ENCODE data around the gene IL1RL1.
A peak's percentile ranks its signal among the peaks of the same experiment; 100 is the strongest.

Gene IL1RL1

DNA sequence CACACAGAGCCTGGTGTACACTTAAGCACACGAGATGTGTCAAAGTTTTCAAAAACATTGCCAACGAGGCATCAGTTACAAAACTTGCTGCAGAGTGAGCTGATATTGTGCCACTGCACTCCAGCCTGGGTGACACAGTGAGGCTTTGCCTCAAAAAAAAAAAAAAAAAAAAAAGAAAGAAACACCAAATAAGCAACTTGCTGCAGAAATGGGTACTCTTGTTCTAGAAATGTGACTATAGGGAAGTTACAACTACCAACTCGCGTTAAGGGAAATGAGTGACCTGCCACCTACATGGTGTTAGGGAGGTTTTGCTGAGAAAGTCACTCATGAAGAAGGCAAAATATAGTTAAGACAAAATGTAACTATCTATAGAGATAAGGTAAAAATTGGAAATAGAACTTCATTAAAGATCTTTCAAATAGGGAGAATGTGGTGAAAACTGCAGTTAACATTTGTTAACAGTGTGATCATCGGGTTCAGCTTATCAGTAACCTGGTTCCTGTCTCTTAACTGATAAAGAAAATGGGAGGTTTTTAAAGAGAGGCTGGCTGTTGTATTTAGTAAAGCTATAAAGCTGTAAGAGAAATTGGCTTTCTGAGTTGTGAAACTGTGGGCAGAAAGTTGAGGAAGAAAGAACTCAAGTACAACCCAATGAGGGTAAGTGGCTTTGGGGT is at the start of gene IL1RL1:
Gene IL1RL1, plus strand, starts transcription at position 600 of the 677 bp plus-strand sequence. CDS start 26,702 bp downstream, outside the sequence.
- H3K4me3 ChIP-seq (ENCODE audit: low read depth, low read length), result no peak within 1 kb of the TSS
- peak; percentile 82 for DNase-seq (ENCODE audit: low read depth)
- TF ChIP-seq, protein P1, sequence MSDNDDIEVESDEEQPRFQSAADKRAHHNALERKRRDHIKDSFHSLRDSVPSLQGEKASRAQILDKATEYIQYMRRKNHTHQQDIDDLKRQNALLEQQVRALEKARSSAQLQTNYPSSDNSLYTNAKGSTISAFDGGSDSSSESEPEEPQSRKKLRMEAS (IDR thresholded peaks at IDR 0.05; ENCODE audit: low read depth, low read length), result no peak
- no peak for TF ChIP-seq POLR2A (IDR thresholded peaks at IDR 0.05; ENCODE audit: extremely low read depth, insufficient read length)
- TF ChIP-seq, protein P2, sequence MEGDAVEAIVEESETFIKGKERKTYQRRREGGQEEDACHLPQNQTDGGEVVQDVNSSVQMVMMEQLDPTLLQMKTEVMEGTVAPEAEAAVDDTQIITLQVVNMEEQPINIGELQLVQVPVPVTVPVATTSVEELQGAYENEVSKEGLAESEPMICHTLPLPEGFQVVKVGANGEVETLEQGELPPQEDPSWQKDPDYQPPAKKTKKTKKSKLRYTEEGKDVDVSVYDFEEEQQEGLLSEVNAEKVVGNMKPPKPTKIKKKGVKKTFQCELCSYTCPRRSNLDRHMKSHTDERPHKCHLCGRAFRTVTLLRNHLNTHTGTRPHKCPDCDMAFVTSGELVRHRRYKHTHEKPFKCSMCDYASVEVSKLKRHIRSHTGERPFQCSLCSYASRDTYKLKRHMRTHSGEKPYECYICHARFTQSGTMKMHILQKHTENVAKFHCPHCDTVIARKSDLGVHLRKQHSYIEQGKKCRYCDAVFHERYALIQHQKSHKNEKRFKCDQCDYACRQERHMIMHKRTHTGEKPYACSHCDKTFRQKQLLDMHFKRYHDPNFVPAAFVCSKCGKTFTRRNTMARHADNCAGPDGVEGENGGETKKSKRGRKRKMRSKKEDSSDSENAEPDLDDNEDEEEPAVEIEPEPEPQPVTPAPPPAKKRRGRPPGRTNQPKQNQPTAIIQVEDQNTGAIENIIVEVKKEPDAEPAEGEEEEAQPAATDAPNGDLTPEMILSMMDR (IDR thresholded peaks at IDR 0.05; ENCODE audit: low read depth, low read length), result no peak
- TF ChIP-seq MYC (IDR thresholded peaks at IDR 0.05; ENCODE audit: low read depth, low read length), result 0 out of 2 replicates have a peak, but pooled peaks have one; percentile 6

DNA sequence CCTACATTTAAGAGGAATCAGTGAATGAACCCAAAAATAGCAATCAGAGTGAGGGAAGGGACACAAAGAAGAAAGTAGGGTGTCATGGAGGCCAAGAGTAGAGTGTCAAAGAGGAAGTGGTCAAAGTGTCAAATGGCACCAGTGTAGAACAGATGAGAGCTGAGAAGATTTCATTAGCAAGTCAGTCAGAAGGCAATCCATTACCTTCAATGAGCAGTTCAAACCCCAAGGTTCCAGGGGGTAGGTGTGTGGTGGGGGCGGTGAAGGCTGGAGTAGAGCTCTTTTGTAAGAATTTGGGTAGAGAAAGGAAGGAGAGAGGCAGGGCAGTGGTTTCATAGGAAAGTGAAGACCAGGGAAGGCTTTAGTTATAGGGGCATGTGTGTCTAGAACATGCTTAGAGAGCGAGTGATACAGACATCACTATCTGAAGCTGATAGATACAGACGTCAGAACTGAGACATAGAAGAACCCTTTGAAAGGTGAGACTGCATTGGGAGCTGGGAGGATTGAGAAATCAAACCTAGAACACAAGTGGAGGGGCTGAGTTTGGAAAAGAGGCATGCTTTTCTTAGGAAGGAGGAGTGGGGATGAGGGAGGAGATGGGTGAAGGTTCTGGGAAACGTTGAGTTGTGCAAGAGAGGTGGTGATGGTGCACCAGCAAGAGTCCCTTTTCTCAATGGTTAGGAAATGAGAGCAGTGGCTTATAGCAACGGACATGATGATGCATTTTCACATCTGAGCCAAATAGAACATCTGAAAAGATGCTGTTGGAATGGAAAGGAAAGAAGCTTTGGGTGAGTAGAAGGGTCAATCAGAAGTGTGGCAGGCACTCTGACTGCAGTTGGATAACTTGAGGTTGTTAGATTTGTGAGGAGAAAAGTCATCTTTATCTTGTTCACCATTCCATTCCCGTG is 48.9 kb upstream of the IL1RL1 start:
- DNase-seq (ENCODE audit: low read depth), result no peak
- TF ChIP-seq, protein P2 (IDR thresholded peaks at IDR 0.05; ENCODE audit: low read depth, low read length), result no peak
- TF ChIP-seq, protein P1 (IDR thresholded peaks at IDR 0.05; ENCODE audit: low read depth, low read length), result no peak
- TF ChIP-seq MYC (IDR thresholded peaks at IDR 0.05; ENCODE audit: low read depth, low read length) (no peak), POLR2A (IDR thresholded peaks at IDR 0.05; ENCODE audit: extremely low read depth, insufficient read length) (no peak)
- no peak overlapping the region for H3K4me3 ChIP-seq (ENCODE audit: low read depth, low read length)

DNA sequence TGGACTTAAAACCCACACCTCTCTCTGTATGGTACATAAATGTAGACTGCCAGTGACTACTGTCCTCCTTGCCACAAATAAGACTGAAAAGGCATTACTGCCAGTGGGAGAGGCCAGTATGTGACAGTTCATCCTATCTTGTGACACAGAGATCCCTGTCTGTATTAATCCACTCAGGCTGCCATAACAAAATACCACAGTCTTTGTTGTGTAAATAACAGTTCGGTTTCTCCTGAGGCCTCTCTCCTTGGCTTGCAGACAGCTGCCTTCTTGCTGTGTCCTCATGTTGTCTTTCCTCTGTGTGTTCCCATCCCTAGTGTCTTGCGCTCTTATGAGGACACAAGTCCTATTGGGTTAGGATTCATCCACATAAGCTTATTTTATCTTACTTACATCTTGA is 46.4 kb upstream of the IL1RL1 start:
- no peak for DNase-seq (ENCODE audit: low read depth)
- H3K4me3 ChIP-seq (ENCODE audit: low read depth, low read length), result no peak overlapping the region
- no peak for TF ChIP-seq POLR2A (IDR thresholded peaks at IDR 0.05; ENCODE audit: extremely low read depth, insufficient read length)

DNA sequence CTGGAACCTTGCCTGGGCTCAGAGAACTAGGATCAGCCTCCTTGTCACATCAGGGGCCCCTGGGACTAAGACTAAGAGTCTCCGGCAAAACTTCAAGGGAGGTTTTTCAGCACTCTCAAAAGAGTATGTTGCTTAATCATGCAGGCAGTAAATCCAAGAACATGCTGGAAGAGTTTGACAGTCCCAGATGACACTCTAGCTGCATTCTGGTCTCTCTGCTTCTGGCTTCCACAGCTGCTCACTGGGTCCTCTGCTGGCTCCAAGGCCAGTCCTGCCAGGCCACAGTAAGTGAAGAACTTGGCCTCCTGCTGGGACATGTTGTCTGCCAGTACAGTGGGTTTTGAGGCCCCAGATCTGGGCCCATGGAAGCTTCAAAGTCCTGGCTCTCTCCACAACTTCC is 45.2 kb upstream of the IL1RL1 start:
- no peak for TF ChIP-seq POLR2A (IDR thresholded peaks at IDR 0.05; ENCODE audit: extremely low read depth, insufficient read length)
- H3K4me3 ChIP-seq (ENCODE audit: low read depth, low read length), result no peak overlapping the region
- DNase-seq (ENCODE audit: low read depth), result no peak

DNA sequence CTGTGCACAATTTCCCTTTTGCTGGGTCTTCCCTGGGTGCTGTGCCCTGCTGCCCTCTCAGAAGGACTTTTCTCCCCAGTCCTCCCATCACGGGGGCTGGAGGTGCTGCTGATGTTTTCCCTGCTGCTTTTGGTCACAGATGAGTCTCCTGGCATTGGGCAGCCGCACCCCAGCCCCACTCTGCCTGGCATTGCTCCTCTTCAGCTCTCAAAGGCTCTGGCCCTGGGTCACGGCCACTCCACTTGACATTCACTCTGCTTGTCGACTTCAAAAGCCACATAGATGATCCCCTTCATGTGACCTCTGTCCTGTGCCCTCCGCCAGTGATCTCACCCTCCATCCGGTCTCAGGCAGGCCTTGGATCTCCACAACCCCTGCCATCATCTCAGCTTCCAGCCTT is 43.6 kb upstream of the IL1RL1 start:
- DNase-seq (ENCODE audit: low read depth), result no peak
- H3K4me3 ChIP-seq (ENCODE audit: low read depth, low read length), result no peak overlapping the region
- TF ChIP-seq MYC (IDR thresholded peaks at IDR 0.05; ENCODE audit: low read depth, low read length) (no peak), POLR2A (IDR thresholded peaks at IDR 0.05; ENCODE audit: extremely low read depth, insufficient read length) (no peak)
- TF ChIP-seq, protein P2 (IDR thresholded peaks at IDR 0.05; ENCODE audit: low read depth, low read length), result no peak
- TF ChIP-seq, protein P1 (IDR thresholded peaks at IDR 0.05; ENCODE audit: low read depth, low read length), result no peak

DNA sequence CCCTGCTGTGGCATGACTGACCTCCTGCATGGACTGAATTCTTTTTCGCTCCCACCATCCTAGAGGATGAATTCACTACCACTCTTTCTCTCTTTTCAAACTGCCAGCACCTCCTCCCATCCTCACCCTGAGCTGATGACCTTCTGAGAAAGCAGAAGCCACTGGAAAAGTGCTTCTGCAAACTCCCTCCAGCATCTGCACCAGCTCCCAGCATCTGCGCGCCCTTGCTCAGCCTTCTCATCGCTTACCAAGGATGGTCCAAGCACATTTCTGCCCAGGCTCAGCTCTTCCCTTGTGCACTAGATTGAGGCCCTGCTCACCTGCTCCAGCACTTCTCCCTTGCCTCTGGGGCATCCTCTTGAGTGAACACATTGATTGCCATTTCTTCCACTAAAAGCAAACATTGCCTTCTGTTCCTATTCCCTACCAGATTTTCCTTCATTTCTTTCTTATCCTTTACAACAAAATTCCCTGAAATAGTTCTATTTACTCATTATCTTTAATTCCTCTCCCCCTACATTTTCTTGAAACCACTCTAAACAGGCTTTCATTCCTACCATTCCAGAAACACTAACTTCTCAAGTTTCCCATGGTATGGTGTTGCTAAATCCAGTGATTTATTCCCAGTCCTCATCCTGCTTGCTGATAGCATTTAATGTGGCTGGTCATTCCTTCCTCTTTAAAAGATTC is 42.7 kb upstream of the IL1RL1 start:
- DNase-seq (ENCODE audit: low read depth), result no peak
- TF ChIP-seq, protein P1 (IDR thresholded peaks at IDR 0.05; ENCODE audit: low read depth, low read length), result no peak
- TF ChIP-seq, protein P2 (IDR thresholded peaks at IDR 0.05; ENCODE audit: low read depth, low read length), result no peak
- TF ChIP-seq MYC (IDR thresholded peaks at IDR 0.05; ENCODE audit: low read depth, low read length) (no peak), POLR2A (IDR thresholded peaks at IDR 0.05; ENCODE audit: extremely low read depth, insufficient read length) (no peak)
- H3K4me3 ChIP-seq (ENCODE audit: low read depth, low read length), result no peak overlapping the region
